ENCODE data around the gene IL36A.

IL36A gene

DNA sequence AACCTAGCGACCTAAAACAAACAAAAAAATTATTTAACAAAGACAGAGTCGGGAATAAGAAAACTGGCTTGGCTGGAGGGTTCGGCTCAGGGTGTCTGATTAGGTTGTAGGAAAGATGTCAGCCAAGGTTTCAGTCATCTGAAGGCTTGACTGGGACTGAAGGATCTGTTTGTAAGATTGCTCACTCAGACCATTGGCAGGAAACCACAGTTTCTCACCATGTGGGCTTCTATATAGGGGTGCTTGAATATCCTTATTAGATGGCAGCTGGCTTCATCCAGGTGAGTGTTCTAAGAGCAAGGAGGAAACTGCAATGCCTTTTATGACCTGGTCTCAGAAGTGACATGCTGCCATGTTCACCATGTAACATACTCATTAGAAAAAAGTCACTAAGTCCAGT lies 48.4 kb downstream of the IL36A start:
- no peak for DNase-seq

DNA sequence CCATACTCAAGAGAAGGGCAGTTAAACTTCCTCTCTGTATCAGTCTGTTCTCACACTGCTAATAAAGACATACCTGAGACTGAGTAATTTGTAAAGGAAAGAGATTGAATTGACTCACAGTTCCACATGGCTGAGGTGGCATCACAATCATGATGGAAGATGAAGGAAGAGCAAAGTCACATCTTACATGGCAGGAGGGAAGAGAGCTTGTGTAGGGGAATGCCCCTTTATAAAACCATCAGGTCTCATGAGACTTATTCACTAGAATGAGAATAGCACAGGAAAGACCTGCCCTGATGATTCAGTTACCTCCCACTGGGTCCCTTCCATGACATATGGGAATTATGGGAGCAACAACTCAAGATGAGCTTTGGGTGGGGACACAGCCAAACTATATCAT lies 48.8 kb downstream of the IL36A start:
- no peak for DNase-seq

DNA sequence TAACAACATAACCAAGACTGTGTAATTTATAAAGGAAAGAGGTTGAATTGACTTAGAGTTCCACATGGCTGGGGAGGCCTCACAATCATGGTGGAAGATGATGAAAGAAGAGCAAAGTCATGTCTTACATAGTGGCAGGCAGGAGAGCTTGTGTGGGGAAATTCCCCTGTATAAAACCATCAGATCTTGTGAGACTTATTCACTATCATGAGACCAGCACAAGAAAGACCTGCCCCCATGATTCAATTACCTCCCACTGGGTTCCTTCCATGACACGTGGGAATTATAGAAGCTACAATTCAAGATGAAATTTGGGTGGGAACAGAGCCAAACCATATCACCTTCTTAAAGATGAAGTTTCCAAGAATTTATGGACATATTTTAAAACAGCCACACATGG lies 51.3 kb downstream of the IL36A start:
- no peak for DNase-seq

DNA sequence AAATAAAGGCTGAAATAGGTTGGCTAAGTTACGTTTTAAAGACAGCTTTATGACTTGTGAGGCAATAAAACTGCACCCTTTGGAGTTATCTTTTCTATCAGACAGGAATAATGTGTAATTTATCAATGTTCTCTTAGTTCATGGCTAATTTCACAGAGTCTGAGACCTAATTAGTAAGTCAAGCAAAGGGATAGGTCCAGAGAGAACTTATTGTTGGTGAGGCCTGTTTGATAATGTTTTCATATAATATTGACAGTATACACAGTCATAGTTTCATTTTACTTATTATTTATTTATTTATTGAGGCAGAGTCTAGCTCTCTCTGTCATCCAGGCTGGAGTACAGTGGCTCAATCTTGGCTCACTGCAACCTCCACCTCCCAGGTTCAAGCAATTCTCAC lies 51.9 kb downstream of the IL36A start:
- no peak for DNase-seq
